Activated CD4-positive, alpha-beta memory T cell treated with anti-CD3 and anti-CD28 coated beads for 36 hours (primary cell): ENCODE measurements around the gene PHF24. TPM values are rescaled to one million over a fixed set of nuclear protein-coding genes. Genes with fewer than 3 reads are reported as not detected.

Source experiments
- CTCF ChIA-PET: fragments of 350-600 bp; sonication (Branson Sonifier 250); formaldehyde crosslinking; loops from one replicate; lab custom pipeline; 2021; ENCODE audit warnings: antibody characterized with exemption, inconsistent platforms; lab: Charles Lee
- POLR2A ChIA-PET: fragments of 350-600 bp; sonication (Branson Sonifier 250); formaldehyde crosslinking; loops from one replicate; lab custom pipeline; 2021; ENCODE audit warnings: antibody characterized with exemption; lab: Charles Lee
- DNase-seq: peaks from one replicate; pipeline ENCODE4 v3.0.0-alpha.2; 2020
- H3K27ac Mint-ChIP-seq: one replicate; pipeline ENCODE4 v1.8.0; 2021; ENCODE audit warnings: mixed read lengths
- H3K27me3 Mint-ChIP-seq: one replicate; pipeline ENCODE4 v1.8.0; 2021; ENCODE audit warnings: mixed read lengths
- H3K36me3 Mint-ChIP-seq: one replicate; pipeline ENCODE4 v1.8.0; 2021; ENCODE audit warnings: mixed read lengths
- H3K4me1 Mint-ChIP-seq: one replicate; pipeline ENCODE4 v1.8.0; 2021; ENCODE audit warnings: low read depth, mixed read lengths
- H3K4me3 Mint-ChIP-seq: one replicate; pipeline ENCODE4 v1.8.0; 2021; ENCODE audit warnings: mild to moderate bottlenecking, mixed read lengths
- H3K9me3 Mint-ChIP-seq: one replicate; pipeline ENCODE4 v1.8.0; 2021; ENCODE audit warnings: mixed read lengths
- intact Hi-C: fragments of 100-400 bp; cut with micrococcal nuclease; formaldehyde crosslinking; loops from one replicate; pipeline ENCODE4 v1.15.1; 2023
- total RNA-seq, 2 experiments: library from RNA; stranded (reverse); gene quantifications; one replicate each; pipeline ENCODE4 v1.2.3, GENCODE V29; 2021

Gene PHF24
- total RNA-seq, 2 experiments from 2014 or later = 0.12 TPM; not detected in 1

DNA sequence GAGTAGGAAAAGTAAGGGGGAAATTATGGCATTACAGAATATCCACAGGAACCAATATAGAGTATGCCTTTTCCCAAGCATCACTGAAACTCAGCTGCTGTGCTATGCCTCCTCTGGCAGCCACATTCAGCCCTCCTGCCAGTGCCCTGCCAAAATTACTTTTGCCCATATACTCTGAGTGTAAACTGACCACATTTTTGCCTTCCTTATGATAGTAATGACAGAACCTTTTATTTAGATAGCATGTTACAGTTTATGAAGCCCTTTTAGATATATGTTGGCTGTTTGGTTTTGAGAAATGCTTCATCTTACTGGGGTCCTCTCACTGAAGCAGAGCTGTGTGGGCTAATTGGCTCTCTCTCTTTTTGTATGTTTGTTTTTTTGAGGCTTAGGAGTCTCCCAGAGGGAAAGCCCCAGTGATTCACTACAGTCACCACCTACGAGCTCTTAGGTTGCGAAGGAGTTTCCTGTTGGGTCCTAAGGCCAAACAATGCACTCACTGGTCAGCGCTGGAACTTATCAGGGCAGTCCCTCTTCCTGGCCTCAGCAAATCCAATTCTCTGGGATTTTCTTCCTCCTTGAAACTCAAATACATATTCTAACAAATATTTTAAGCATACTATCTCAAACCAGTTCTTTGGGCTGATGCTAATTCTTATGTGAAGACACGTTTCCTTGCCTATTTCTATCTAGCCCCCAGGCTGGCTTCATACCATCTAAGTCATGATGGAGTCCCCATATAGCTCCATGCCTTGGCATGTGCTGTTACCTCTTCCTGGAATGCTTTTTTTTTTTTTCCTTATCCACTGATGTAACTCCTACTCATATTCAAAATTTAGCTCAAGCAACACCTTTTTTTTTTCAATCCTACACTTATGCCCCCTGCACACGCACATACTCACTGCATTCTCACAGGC, 3.7 kb downstream of the PHF24 start:
- H3K9me3 Mint-ChIP-seq = no peaks in the 10 kb centered on the region
- CTCF ChIA-PET = interaction anchor here (0.6 to 2.5 kb wide), 10 partner anchors 10 to 658 kb away, joined by 3 to 22 read pairs (median 4); partner anchors contain the start of gene PIGO
- H3K36me3 Mint-ChIP-seq = no peaks in the 10 kb centered on the region
- intact Hi-C loops = loop anchor here (2.0 kb wide), 1 partner anchor 23 kb away; no protein-coding TSS in a partner anchor
- H3K27me3 Mint-ChIP-seq = peaks cover 55% of the 10 kb centered on the region
- DNase-seq = peak; percentile 46
- POLR2A ChIA-PET = interaction anchor here (0.5 to 1.1 kb wide), 3 partner anchors 28 to 118 kb away, joined by 3 read pairs; partner anchors contain the start of genes DNAJB5 and FANCG
- H3K4me3 Mint-ChIP-seq = no peak overlapping the region
- H3K4me1 Mint-ChIP-seq = peaks cover 26% of the 10 kb centered on the region
- H3K27ac Mint-ChIP-seq = no peak overlapping the region

GRCh38 chr9:34962546-34962945, 4.5 kb downstream of the PHF24 start:
- intact Hi-C loops = no loop called here
- peaks cover 24% of the 10 kb centered on the region for H3K4me1 Mint-ChIP-seq
- DNase-seq = no peak
- peaks cover 51% of the 10 kb centered on the region for H3K27me3 Mint-ChIP-seq
- H3K36me3 Mint-ChIP-seq = no peaks in the 10 kb centered on the region
- CTCF ChIA-PET = interaction anchor here (0.7 to 2.5 kb wide), 5 partner anchors 22 to 89 kb away, joined by 3 to 22 read pairs (median 4); no protein-coding TSS in a partner anchor
- POLR2A ChIA-PET = interaction anchor here (0.6 to 1.1 kb wide), 2 partner anchors 27 to 117 kb away, joined by 3 read pairs; partner anchors contain the start of genes DNAJB5 and FANCG
- H3K4me3 Mint-ChIP-seq = no peak overlapping the region
- H3K9me3 Mint-ChIP-seq = no peaks in the 10 kb centered on the region
- H3K27ac Mint-ChIP-seq = no peak overlapping the region

- intact Hi-C loops = no loop called here
- H3K9me3 Mint-ChIP-seq = no peaks in the 10 kb centered on the region
- no peak for DNase-seq
- CTCF ChIA-PET = no interaction called here
- POLR2A ChIA-PET = interaction anchor here (0.6 kb wide), 1 partner anchor 128 kb away, joined by 4 read pairs; no protein-coding TSS in a partner anchor
- H3K4me1 Mint-ChIP-seq = peaks cover 24% of the 10 kb centered on the region
- no peak overlapping the region for H3K27ac Mint-ChIP-seq
- peaks cover 54% of the 10 kb centered on the region for H3K27me3 Mint-ChIP-seq
- H3K36me3 Mint-ChIP-seq = no peaks in the 10 kb centered on the region
- H3K4me3 Mint-ChIP-seq = no peak overlapping the region
These were observed 5.5 kb downstream of the PHF24 start for GRCh38 chr9:34963552-34963951.

GRCh38 chr9:34964458-34964857, 6.4 kb downstream of the PHF24 start:
- CTCF ChIA-PET = interaction anchor here (0.6 kb wide), 1 partner anchor 163 kb away, joined by 6 read pairs; no protein-coding TSS in a partner anchor
- Mint-ChIP-seq H3K27me3 (peaks cover 49% of the 10 kb centered on the region), H3K9me3 (no peaks in the 10 kb centered on the region), H3K4me1 (peaks cover 24% of the 10 kb centered on the region), H3K27ac (no peak overlapping the region), H3K36me3 (no peaks in the 10 kb centered on the region), H3K4me3 (no peak overlapping the region)
- POLR2A ChIA-PET = no interaction called here
- intact Hi-C loops = no loop called here
- no peak for DNase-seq

DNA sequence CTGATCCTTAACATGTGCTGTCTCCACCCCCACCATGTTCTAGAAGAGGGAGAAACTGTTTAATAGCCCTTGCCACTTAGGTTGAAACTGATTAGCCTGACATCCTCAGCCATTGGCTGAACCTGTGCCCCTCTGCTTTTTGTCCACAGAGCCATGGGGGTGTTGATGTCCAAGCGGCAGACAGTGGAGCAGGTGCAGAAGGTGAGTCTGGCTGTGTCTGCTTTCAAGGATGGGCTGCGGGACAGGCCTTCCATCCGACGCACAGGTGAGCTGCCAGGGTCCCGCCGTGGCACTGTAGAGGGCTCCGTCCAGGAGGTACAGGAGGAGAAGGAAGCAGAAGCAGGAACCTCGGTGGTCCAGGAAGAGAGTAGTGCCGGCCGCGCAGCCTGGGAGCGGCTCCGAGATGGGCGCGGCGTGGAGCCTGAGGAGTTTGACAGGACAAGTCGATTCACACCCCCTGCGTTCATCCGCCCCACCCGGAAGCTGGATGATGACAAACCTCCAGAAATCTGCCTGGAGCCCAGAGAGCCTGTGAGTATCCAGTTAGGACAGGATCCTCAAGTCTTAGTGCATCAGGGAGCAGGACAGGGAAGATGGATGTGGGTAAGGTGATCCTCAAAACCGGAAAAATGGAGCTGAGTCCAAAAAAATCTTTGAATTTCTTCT, 13.2 kb downstream of the PHF24 start:
- H3K9me3 Mint-ChIP-seq = no peaks in the 10 kb centered on the region
- POLR2A ChIA-PET = interaction anchor here (0.6 kb wide), 1 partner anchor 21 kb away, joined by 8 read pairs; no protein-coding TSS in a partner anchor
- CTCF ChIA-PET = interaction anchor here (1.1 to 2.1 kb wide), 3 partner anchors 10 to 211 kb away, joined by 3 to 4 read pairs (median 3); no protein-coding TSS in a partner anchor

GRCh38 chr9:34974664-34975063, 16.6 kb downstream of the PHF24 start:
- no peaks in the 10 kb centered on the region for H3K36me3 Mint-ChIP-seq
- ChIA-PET POLR2A (no interaction called here), CTCF (no interaction called here)
- peaks cover 2% of the 10 kb centered on the region for H3K4me1 Mint-ChIP-seq
- intact Hi-C loops = no loop called here
- no peak overlapping the region for H3K4me3 Mint-ChIP-seq
- peaks cover 1% of the 10 kb centered on the region for H3K27me3 Mint-ChIP-seq
- no peak for DNase-seq
- H3K27ac Mint-ChIP-seq = no peak overlapping the region
- no peaks in the 10 kb centered on the region for H3K9me3 Mint-ChIP-seq

More for the DNA sequence above, 13.2 kb downstream of the PHF24 start:
- Mint-ChIP-seq H3K4me3 (no peak overlapping the region), H3K4me1 (peaks cover 2% of the 10 kb centered on the region), H3K27me3 (peaks cover 12% of the 10 kb centered on the region), H3K36me3 (no peaks in the 10 kb centered on the region), H3K27ac (no peak overlapping the region)
- no peak for DNase-seq
- intact Hi-C loops = no loop called here

DNA sequence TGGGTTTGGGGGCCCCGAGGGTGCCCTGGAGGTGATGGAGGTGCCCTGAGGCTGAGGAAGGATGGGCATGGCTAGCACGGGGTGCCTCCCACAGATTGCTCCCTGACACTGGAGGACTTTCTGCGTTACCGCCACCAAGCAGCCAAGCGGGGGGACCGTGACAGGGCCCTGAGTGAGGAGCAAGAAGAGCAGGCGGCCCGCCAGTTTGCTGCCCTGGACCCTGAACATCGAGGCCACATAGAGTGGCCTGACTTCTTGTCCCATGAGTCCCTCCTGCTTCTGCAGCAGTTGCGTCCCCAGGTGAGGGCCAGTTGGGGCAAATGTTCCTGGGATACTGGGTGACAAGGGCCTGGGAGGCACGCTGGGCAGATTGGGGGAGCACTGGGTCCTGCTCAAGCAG, 18.4 kb downstream of the PHF24 start:
- Mint-ChIP-seq H3K4me1 (peaks cover 2% of the 10 kb centered on the region), H3K9me3 (no peaks in the 10 kb centered on the region), H3K36me3 (no peaks in the 10 kb centered on the region), H3K27ac (no peak overlapping the region), H3K4me3 (no peak overlapping the region), H3K27me3 (no peaks in the 10 kb centered on the region)
- intact Hi-C loops = no loop called here
- ChIA-PET POLR2A (no interaction called here), CTCF (interaction anchor here (1.6 kb wide), 1 partner anchor 18 kb away, joined by 4 read pairs; no protein-coding TSS in a partner anchor)
- no peak for DNase-seq

DNA sequence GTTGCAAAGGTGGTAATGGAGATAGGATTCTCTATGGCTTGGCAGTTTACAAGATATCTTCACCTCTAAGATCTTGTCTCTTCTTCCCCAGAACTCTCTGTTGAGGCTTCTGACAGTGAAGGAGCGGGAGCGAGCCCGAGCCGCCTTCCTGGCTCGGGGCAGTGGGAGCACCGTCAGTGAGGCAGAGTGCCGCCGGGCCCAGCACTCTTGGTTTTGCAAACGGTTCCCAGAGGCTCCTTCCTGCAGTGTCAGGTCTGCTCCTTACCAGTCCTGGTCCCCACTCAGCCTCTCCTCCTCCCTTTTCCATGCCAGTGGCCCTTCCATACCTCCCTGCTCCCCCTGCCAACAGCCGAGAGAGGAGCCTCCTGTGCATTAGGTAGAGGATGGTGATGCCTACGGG, 18.9 kb downstream of the PHF24 start:
- H3K36me3 Mint-ChIP-seq = no peaks in the 10 kb centered on the region
- H3K27ac Mint-ChIP-seq = no peak overlapping the region
- peaks cover 2% of the 10 kb centered on the region for H3K4me1 Mint-ChIP-seq
- no peaks in the 10 kb centered on the region for H3K9me3 Mint-ChIP-seq
- H3K27me3 Mint-ChIP-seq = no peaks in the 10 kb centered on the region
- no peak for DNase-seq
- CTCF ChIA-PET = no interaction called here
- intact Hi-C loops = no loop called here
- H3K4me3 Mint-ChIP-seq = no peak overlapping the region
- POLR2A ChIA-PET = no interaction called here

GRCh38 chr9:34980181-34980761, 22.2 kb downstream of the PHF24 start:
- H3K4me1 Mint-ChIP-seq = peaks cover 29% of the 10 kb centered on the region
- CTCF ChIA-PET = interaction anchor here (0.6 kb wide), 1 partner anchor 861 kb away, joined by 5 read pairs; no protein-coding TSS in a partner anchor
- no peaks in the 10 kb centered on the region for H3K36me3 Mint-ChIP-seq
- POLR2A ChIA-PET = no interaction called here
- no peaks in the 10 kb centered on the region for H3K9me3 Mint-ChIP-seq
- DNase-seq = no peak
- intact Hi-C loops = no loop called here
- no peak overlapping the region for H3K4me3 Mint-ChIP-seq
- no peak overlapping the region for H3K27ac Mint-ChIP-seq
- H3K27me3 Mint-ChIP-seq = no peaks in the 10 kb centered on the region

DNA sequence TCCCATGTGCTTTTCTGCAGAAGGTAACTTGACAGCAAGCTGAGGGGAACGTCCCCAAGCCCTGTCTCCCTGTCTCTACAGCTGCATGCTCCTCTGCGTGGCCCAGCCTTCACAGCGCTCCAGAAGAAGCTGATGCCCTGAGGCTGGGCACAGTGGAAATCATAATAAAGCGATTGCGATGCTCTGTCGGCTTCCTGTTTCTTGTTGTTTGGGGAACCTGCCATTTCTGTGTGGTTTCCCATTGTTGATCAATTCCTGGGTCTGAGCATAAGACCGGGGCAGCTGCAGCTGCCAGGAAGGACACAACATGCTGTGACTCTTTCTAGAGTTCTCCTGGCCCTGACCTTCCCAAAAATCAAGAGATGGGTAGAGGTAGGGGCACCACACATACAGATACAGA, 24.3 kb downstream of the PHF24 start:
- DNase-seq = no peak
- Mint-ChIP-seq H3K27ac (no peak overlapping the region), H3K36me3 (no peaks in the 10 kb centered on the region), H3K4me3 (no peak overlapping the region), H3K4me1 (peaks cover 48% of the 10 kb centered on the region), H3K27me3 (no peaks in the 10 kb centered on the region), H3K9me3 (no peaks in the 10 kb centered on the region)
- ChIA-PET POLR2A (no interaction called here), CTCF (interaction anchor here (1.7 to 5.0 kb wide), 3 partner anchors 12 to 83 kb away, joined by 6 to 111 read pairs (median 7); no protein-coding TSS in a partner anchor)
- intact Hi-C loops = no loop called here

GRCh38 chr9:34983209-34983608, 25.1 kb downstream of the PHF24 start:
- no peaks in the 10 kb centered on the region for H3K9me3 Mint-ChIP-seq
- no peak overlapping the region for H3K4me3 Mint-ChIP-seq
- no peak overlapping the region for H3K27ac Mint-ChIP-seq
- H3K36me3 Mint-ChIP-seq = no peaks in the 10 kb centered on the region
- ChIA-PET POLR2A (no interaction called here), CTCF (interaction anchor here (1.9 to 5.0 kb wide), 2 partner anchors 12 to 84 kb away, joined by 7 to 111 read pairs; no protein-coding TSS in a partner anchor)
- peaks cover 56% of the 10 kb centered on the region for H3K4me1 Mint-ChIP-seq
- intact Hi-C loops = no loop called here
- DNase-seq = no peak
- H3K27me3 Mint-ChIP-seq = no peaks in the 10 kb centered on the region
